Stimulated activated naive B cell treated with anti-CD40 and anti-IgM and Interleukin-4, amounts not matched to agents 10 μg/mL and 1 μg/mL and 100 μg/mL, for 72 hours (primary cell): ENCODE results near the gene MASP1.

Source experiments
- ATAC-seq, 2 donors: fragments of 150-1000 bp; cut with Tn5 transposase; replicated peaks; 2 replicates each; pipeline ENCODE4 v1.10.0; 2021; ENCODE audit warnings: moderate library complexity in 1 of 2
- DNase-seq: peaks from one replicate; pipeline ENCODE4 v3.0.0; 2021
- H3K27ac Mint-ChIP-seq: one replicate; pipeline ENCODE4 v1.8.0; 2022; ENCODE audit warnings: mild to moderate bottlenecking, mixed read lengths
- H3K27me3 Mint-ChIP-seq, 2 donors: one replicate each; pipeline ENCODE4 v1.8.0; 2022; ENCODE audit warnings: mixed read lengths in 2 of 2
- H3K36me3 Mint-ChIP-seq, 2 donors: one replicate each; pipeline ENCODE4 v1.8.0; 2022; ENCODE audit warnings: mixed read lengths in 2 of 2, mild to moderate bottlenecking in 1 of 2
- H3K4me1 Mint-ChIP-seq, 2 donors: one replicate each; pipeline ENCODE4 v1.8.0; 2022; ENCODE audit warnings: mixed read lengths in 2 of 2, mild to moderate bottlenecking in 1 of 2
- H3K4me3 Mint-ChIP-seq, 2 donors: one replicate each; pipeline ENCODE4 v1.8.0; 2022; ENCODE audit warnings: mild to moderate bottlenecking in 2 of 2, mixed read lengths in 2 of 2, moderate library complexity in 1 of 2
- H3K9me3 Mint-ChIP-seq, 2 donors: one replicate each; pipeline ENCODE4 v1.8.0; 2022; ENCODE audit warnings: mixed read lengths in 2 of 2, mild to moderate bottlenecking in 1 of 2

MASP1 gene

GRCh38 chr3:187264911-187265310, 26.6 kb downstream of the MASP1 start:
- peaks cover 24 to 51% of the 10 kb centered on the region in 2 donors for H3K27me3 Mint-ChIP-seq
- H3K27ac Mint-ChIP-seq = no peak overlapping the region
- peaks cover 4 to 5% of the 10 kb centered on the region in 2 donors for H3K9me3 Mint-ChIP-seq
- no peak for DNase-seq
- no peaks in the 10 kb centered on the region for H3K36me3 Mint-ChIP-seq
- H3K4me1 Mint-ChIP-seq = no peaks in the 10 kb centered on the region
- no peak overlapping the region for H3K4me3 Mint-ChIP-seq
- ATAC-seq = no peak

- Mint-ChIP-seq H3K27ac (no peak overlapping the region), H3K27me3 (peaks cover 27 to 54% of the 10 kb centered on the region in 2 donors), H3K4me1 (no peaks in the 10 kb centered on the region), H3K4me3 (no peak overlapping the region), H3K36me3 (no peaks in the 10 kb centered on the region), H3K9me3 (peaks cover 3 to 4% of the 10 kb centered on the region in 2 donors)
- ATAC-seq (no peak), DNase-seq (no peak)
Measured at GRCh38 chr3:187264021-187264420, 27.5 kb downstream of the MASP1 start.

GRCh38 chr3:187263270-187263669, 28.3 kb downstream of the MASP1 start:
- ATAC-seq (no peak), DNase-seq (no peak)
- peaks cover under 1 to 2% of the 10 kb centered on the region in 2 donors for H3K9me3 Mint-ChIP-seq
- peaks cover 23 to 49% of the 10 kb centered on the region in 2 donors for H3K27me3 Mint-ChIP-seq
- H3K4me1 Mint-ChIP-seq = no peaks in the 10 kb centered on the region
- no peak overlapping the region for H3K27ac Mint-ChIP-seq
- no peak overlapping the region for H3K4me3 Mint-ChIP-seq
- H3K36me3 Mint-ChIP-seq = no peaks in the 10 kb centered on the region

- Mint-ChIP-seq H3K36me3 (no peaks in the 10 kb centered on the region), H3K27me3 (peaks cover 23 to 40% of the 10 kb centered on the region in 2 donors), H3K4me1 (no peaks in the 10 kb centered on the region), H3K4me3 (no peak overlapping the region), H3K27ac (no peak overlapping the region), H3K9me3 (peaks cover 0 to 1% of the 10 kb centered on the region in 2 donors)
- DNase-seq = no peak
- ATAC-seq = no peak
Measured at GRCh38 chr3:187262360-187262759, 29.2 kb downstream of the MASP1 start.

- Mint-ChIP-seq H3K4me3 (no peak overlapping the region), H3K27me3 (peaks cover 23 to 37% of the 10 kb centered on the region in 2 donors), H3K4me1 (no peaks in the 10 kb centered on the region), H3K27ac (no peak overlapping the region), H3K36me3 (no peaks in the 10 kb centered on the region), H3K9me3 (peaks cover 0 to 1% of the 10 kb centered on the region in 2 donors)
- no peak for DNase-seq
- ATAC-seq = no peak
Measured at GRCh38 chr3:187261541-187261969, 30.0 kb downstream of the MASP1 start.

GRCh38 chr3:187259171-187259570, 32.4 kb downstream of the MASP1 start:
- ATAC-seq = no peak
- H3K27ac Mint-ChIP-seq = no peak overlapping the region

GRCh38 chr3:187257992-187258692, 33.4 kb downstream of the MASP1 start:
- ATAC-seq = no peak
- Mint-ChIP-seq H3K27me3 (peaks cover 14 to 30% of the 10 kb centered on the region in 2 donors), H3K4me1 (no peaks in the 10 kb centered on the region), H3K4me3 (no peak overlapping the region), H3K36me3 (no peaks in the 10 kb centered on the region), H3K27ac (no peak overlapping the region), H3K9me3 (peaks cover 0 to 1% of the 10 kb centered on the region in 2 donors)
- DNase-seq = no peak

More at GRCh38 chr3:187259171-187259570, 32.4 kb downstream of the MASP1 start:
- H3K27me3 Mint-ChIP-seq = peaks cover 14 to 33% of the 10 kb centered on the region in 2 donors
- H3K9me3 Mint-ChIP-seq = peaks cover 0 to 1% of the 10 kb centered on the region in 2 donors
- no peak overlapping the region for H3K4me3 Mint-ChIP-seq
- H3K36me3 Mint-ChIP-seq = no peaks in the 10 kb centered on the region
- no peaks in the 10 kb centered on the region for H3K4me1 Mint-ChIP-seq
- no peak for DNase-seq

GRCh38 chr3:187257471-187257870, 34.1 kb downstream of the MASP1 start:
- no peak for ATAC-seq
- Mint-ChIP-seq H3K27ac (no peak overlapping the region), H3K4me1 (no peaks in the 10 kb centered on the region), H3K4me3 (no peak overlapping the region), H3K9me3 (peaks cover 0 to 1% of the 10 kb centered on the region in 2 donors), H3K27me3 (peaks cover 15 to 29% of the 10 kb centered on the region in 2 donors), H3K36me3 (no peaks in the 10 kb centered on the region)
- no peak for DNase-seq

GRCh38 chr3:187256051-187256616, 35.4 kb downstream of the MASP1 start:
- Mint-ChIP-seq H3K36me3 (no peaks in the 10 kb centered on the region), H3K27me3 (peaks cover 16 to 30% of the 10 kb centered on the region in 2 donors), H3K27ac (no peak overlapping the region), H3K4me3 (no peak overlapping the region), H3K9me3 (no peaks in the 10 kb centered on the region), H3K4me1 (no peaks in the 10 kb centered on the region)
- ATAC-seq = no peak
- no peak for DNase-seq

GRCh38 chr3:187255314-187255713, 36.2 kb downstream of the MASP1 start:
- no peaks in the 10 kb centered on the region for H3K9me3 Mint-ChIP-seq
- H3K4me3 Mint-ChIP-seq = no peak overlapping the region
- ATAC-seq (no peak), DNase-seq (no peak)
- no peaks in the 10 kb centered on the region for H3K36me3 Mint-ChIP-seq
- no peak overlapping the region for H3K27ac Mint-ChIP-seq
- H3K4me1 Mint-ChIP-seq = no peaks in the 10 kb centered on the region
- H3K27me3 Mint-ChIP-seq = peaks cover 12 to 30% of the 10 kb centered on the region in 2 donors

- Mint-ChIP-seq H3K36me3 (no peaks in the 10 kb centered on the region), H3K4me3 (no peak overlapping the region), H3K4me1 (peaks cover 0 to 3% of the 10 kb centered on the region in 2 donors), H3K27ac (no peak overlapping the region), H3K9me3 (no peaks in the 10 kb centered on the region), H3K27me3 (peaks cover 12 to 36% of the 10 kb centered on the region in 2 donors)
- ATAC-seq = no peak
- DNase-seq = no peak
Measured at GRCh38 chr3:187252311-187252710, 39.2 kb downstream of the MASP1 start.

- H3K4me1 Mint-ChIP-seq = peaks cover 0 to 4% of the 10 kb centered on the region in 2 donors
- no peak overlapping the region for H3K27ac Mint-ChIP-seq
- no peaks in the 10 kb centered on the region for H3K36me3 Mint-ChIP-seq
- ATAC-seq (no peak), DNase-seq (no peak)
- peaks cover 12 to 36% of the 10 kb centered on the region in 2 donors for H3K27me3 Mint-ChIP-seq
- H3K9me3 Mint-ChIP-seq = no peaks in the 10 kb centered on the region
- no peak overlapping the region for H3K4me3 Mint-ChIP-seq
Measured at GRCh38 chr3:187251599-187251998, 39.9 kb downstream of the MASP1 start.

GRCh38 chr3:187247398-187247797, 44.1 kb downstream of the MASP1 start:
- Mint-ChIP-seq H3K36me3 (no peaks in the 10 kb centered on the region), H3K4me1 (peaks cover 0 to 4% of the 10 kb centered on the region in 2 donors), H3K9me3 (no peaks in the 10 kb centered on the region), H3K27ac (no peak overlapping the region), H3K4me3 (no peak overlapping the region), H3K27me3 (peaks cover 23 to 37% of the 10 kb centered on the region in 2 donors)
- ATAC-seq = no peak
- no peak for DNase-seq

GRCh38 chr3:187243933-187244524, 47.5 kb downstream of the MASP1 start:
- no peak for ATAC-seq
- Mint-ChIP-seq H3K36me3 (no peaks in the 10 kb centered on the region), H3K4me3 (no peak overlapping the region), H3K27ac (no peak overlapping the region), H3K4me1 (peaks cover 0 to 4% of the 10 kb centered on the region in 2 donors), H3K27me3 (peaks cover 19 to 25% of the 10 kb centered on the region in 2 donors), H3K9me3 (peaks cover 4 to 5% of the 10 kb centered on the region in 2 donors)
- no peak for DNase-seq

- Mint-ChIP-seq H3K4me3 (no peak overlapping the region), H3K4me1 (peaks cover 0 to 4% of the 10 kb centered on the region in 2 donors), H3K27me3 (peaks cover 13 to 18% of the 10 kb centered on the region in 2 donors), H3K36me3 (no peaks in the 10 kb centered on the region), H3K27ac (no peak overlapping the region), H3K9me3 (peaks cover 4 to 5% of the 10 kb centered on the region in 2 donors)
- ATAC-seq = no peak
- no peak for DNase-seq
Measured at GRCh38 chr3:187242900-187243299, 48.6 kb downstream of the MASP1 start.
